Parietal lobe (tissue), 2 donors: ENCODE data around the gene CKS1B. TPM values are rescaled to one million over a fixed set of nuclear protein-coding genes. Genes with fewer than 3 reads are reported as not detected.

Experiments used
- small RNA-seq: library from RNA; depleted of rRNA; stranded (forward); fragments of <200 nt; gene quantifications from one replicate; pipeline ENCODE3, GENCODE V24; 2014; ENCODE audit warnings: low replicate concordance
- total RNA-seq: library from RNA; depleted of rRNA; stranded (reverse); fragments of >200 nt; gene quantifications from one replicate; pipeline ENCODE4 v1.2.3, GENCODE V29; 2014

Gene CKS1B
- 15.0 TPM for total RNA-seq

DNA sequence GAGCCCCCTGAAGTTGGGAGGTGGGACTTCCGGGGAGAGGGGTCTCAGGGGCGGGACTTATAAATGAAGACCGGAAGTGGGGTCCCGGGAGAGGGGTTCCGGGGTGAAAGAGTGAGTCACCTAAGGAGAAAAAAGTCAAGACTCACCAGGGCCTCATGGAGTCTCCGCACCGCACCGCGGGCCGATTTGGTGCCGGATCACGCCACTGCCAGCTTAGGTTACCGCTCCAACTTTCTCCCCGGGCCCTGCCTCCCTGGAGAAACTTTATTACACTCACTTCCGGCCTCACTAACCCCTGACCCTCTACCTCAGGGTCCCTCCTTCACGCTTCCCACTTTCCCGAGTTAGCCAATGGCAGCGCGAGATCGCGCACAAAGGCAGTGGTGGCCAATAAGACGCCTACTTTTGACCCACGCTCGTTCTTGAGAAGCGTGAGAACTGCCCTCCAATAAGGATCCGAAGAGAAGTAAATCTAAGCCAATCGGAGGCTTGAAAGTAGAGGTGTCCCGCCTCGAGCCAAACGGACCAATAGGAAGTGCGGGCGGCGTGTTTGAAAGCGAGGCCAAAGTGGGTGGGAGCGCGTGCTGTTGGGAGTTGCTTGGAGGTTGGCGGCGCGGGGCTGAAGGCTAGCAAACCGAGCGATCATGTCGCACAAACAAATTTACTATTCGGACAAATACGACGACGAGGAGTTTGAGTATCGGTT lies at the start of gene CKS1B:
CKS1B (plus strand) TSS at position 580 of the 706 bp plus-strand sequence; CDS start at position 645, 65 bp downstream.

DNA sequence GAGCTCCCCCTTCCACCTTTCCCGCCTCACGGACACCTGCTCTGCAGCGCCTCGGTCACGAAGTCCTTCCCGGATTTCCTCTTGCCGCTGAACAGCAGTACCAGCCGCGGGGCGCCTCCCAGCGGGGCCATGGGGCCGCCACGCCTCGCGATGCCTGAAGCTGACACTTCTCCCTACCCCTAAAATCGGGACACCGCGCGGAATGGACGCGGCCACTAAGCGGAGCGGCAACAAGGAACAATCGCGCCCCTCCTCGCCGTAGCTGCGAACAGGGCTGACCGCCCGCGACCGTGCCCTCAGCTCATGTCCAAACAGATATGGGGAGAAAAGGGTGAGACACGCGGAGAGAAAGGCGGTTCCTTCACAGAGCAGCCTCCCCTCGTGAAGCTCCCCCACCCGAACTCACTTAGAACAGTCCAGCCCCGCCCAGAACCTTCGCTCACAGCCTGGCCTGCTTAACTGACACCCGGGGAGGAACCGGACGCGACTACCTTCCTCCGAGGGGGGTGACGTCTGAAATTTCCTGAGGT lies 37.9 kb upstream of the CKS1B start, which contains the start of gene PMVK:
PMVK (minus strand) TSS at position 165 of the 530 bp plus-strand sequence; CDS start at position 131, 34 bp downstream.

DNA sequence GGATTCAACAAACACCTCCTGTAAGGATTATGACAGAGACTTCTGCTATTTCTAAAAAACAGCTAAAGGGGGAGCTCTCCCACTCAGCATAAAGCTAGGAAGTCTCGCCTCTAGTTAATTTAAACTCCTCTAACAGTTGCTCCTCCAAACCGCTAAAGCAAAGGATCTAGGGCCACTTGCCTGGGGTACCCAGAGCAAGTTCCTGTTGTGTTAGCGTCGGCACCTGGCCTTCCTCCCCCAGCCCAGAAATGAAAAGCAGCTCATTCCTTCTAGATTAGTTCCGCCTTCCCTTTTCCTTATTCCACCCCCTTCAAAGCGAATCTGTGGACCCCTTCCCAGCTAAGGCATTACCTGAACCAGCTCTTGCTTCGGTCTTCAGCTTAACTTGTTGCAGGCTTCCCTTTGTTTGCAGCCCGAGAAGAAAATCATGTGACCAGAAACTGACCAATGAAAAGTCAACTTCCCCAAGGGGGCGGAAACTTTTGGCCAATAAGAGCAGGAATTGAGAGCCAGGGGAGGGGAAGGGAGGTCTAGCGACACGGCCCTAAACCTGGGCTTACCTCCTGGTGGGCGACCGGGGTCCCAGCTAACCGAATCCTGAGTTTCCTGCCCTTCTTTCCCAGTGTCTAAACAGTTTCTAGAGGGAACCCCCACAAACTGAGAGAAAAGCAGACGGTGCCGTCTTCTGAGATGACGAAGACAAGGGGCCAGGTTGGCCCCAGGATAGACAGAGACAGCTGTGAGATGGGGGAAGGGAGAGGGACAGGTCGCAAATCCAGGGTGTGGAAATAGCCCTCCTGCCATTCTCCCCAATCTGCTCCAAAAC lies 18.6 kb upstream of the CKS1B start, which contains the start of gene PBXIP1:
PBXIP1 (minus strand) TSS at position 382 of the 826 bp plus-strand sequence. CDS start 2,378 bp downstream, outside the sequence.

DNA sequence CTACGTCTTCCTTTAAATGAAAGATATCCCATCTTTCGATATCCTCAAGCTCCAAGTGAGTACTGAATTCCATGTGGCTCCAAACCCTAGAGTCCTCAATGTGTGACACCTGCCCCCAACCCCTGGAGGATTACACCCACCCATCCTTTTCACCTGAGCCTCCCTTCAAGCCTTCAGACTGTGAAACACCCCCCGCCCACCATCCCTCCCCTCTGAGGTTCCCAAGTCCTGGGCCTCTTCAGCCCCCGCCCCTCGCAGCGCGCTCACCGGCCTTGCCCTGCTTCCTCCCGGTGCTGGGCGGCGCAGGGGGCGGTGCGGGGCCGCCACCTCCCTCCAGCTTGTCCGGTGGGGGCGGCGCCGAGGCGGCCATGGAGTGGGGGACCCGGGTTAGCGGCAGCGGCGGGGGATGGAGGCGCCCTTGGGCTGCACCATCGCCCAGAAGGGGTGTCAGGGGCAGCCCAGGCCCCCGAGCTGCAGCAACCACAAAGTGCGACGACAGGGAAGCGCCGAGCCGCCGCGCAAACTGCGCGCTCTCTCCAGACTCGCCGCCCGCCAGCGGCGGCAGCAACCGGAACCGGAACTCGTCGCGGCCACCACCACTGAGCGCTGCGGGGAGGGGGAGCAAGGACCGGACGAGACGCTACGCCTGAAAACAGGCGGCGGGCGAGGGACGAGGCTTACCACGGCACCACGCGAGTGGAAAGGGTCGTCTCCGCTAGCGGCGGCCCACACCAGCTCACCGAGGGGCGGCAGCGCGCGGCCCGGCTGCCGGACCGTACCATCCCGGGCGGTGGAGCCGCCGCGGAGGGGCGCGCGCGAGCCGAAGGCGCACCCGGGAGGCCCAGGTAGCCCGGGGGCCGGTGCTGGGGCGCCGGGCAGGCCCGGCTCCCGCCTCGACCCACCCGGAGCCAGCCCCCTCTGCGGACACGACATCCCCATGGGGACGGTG lies 13.0 kb upstream of the CKS1B start, which contains the start of gene PYGO2:
PYGO2 (minus strand) TSS at position 576 of the 949 bp plus-strand sequence; CDS start at position 370, 206 bp downstream.

DNA sequence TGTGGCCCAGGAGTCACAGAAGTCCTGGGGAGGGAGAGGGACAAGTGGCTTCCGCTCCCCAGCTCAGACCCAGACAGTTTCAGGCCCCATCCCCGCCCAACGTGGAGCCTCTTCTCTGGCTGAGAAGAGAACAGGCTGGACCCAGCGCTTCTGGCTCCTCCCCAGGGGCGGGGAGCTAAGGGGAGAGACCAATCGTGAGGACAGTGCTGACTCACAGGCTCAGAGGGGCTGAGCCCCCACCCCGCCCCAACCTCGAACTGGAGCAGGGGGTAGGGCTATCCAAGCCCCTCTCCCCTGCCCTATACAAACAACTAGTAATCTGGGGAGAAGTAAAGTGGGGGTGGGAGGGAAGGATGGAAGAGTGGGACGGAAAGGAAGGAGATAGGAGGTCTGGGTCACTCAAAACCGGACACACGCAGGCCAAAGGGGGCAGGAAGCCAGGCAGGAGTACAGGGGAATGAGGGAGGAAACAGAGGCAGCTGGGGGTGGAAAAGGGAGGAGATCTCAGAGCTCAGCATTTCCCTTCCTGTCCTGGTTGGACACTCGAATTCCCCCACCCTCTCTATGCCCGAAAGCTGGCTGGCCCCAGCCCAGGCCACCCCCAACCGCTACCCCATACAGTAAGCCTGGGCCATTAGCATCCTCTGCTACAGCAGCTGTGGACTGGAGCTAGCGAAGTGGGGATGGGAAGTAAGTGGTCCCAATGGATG lies 3.7 kb upstream of the CKS1B start, which contains the start of gene SHC1:
SHC1 (minus strand) TSS at position 117 of the 710 bp plus-strand sequence. CDS start 221 bp downstream, outside the sequence.

DNA sequence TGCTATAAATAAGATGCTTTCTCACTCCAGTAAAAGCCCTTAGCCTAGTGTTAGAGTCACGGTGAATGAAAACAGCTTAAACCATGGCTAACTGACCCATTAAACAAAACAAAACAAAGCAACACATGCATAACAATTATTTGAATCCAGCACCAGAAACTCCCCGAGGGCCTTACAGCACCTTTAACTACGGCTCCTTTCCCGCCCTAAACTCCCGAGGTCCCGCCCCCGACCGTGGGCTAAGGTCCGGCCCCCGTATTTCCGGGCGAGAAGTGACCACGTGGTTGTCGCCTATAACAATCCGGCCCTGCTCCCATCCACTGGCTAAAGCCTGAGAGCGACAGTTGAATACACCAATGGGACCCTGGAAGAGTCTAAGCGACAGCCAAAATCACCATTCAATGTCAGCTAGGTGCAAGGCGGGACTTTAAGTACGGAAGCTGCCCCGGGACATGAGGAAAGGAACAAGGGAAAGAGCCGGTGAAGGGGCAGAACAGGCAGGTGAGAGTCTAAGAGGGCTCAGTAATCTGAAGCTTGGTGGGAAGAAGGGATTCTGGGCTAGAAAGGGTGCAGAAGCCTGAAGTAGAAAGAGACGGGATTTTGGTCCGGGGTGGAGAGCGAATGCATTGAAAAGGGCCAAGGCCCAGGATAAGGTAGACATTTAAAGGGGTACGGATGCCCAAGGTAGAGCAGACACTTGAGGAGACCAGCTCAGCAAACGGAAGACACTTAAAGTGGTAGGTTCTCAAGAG lies 8.6 kb downstream of the CKS1B start, which contains the start of gene FLAD1:
FLAD1 (plus strand) TSS at position 448 of the 752 bp plus-strand sequence. CDS start 351 bp downstream, outside the sequence.

DNA sequence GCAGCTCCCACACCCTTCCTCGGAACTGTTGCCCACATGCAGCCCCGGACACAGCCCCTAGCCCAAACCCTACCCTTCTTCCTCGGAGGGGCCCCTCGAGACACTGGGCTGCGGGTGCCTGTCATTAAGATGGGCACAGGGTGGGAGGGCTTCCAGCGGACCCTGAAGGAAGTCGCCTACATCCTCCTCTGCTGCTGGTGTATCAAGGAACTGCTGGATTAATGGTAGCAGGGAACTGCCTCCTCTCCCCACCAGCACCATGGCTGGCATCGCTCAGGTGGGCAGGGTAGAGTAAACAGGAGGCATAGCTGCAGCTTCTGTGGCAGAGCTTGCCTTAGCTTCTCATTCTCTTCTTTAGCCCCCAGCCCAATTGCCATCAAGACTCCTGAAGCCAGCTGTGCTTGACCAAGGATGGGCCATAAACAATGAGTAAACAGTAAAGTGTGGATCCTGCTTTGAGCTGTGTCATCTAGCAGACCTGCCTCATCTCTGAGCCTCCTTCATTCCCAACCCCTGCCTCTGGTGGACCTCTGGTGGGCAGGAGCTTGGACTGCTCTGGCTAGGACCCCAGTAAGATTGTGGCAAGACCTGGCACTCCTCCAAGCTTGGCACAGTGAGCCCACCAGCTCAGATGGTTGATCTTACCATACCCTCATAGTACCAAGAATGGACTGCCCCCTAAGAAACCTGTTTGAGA lies 19.2 kb downstream of the CKS1B start, which contains the start of gene LENEP:
LENEP (plus strand) TSS at position 15 of the 697 bp plus-strand sequence; CDS start at position 37, 22 bp downstream.

DNA sequence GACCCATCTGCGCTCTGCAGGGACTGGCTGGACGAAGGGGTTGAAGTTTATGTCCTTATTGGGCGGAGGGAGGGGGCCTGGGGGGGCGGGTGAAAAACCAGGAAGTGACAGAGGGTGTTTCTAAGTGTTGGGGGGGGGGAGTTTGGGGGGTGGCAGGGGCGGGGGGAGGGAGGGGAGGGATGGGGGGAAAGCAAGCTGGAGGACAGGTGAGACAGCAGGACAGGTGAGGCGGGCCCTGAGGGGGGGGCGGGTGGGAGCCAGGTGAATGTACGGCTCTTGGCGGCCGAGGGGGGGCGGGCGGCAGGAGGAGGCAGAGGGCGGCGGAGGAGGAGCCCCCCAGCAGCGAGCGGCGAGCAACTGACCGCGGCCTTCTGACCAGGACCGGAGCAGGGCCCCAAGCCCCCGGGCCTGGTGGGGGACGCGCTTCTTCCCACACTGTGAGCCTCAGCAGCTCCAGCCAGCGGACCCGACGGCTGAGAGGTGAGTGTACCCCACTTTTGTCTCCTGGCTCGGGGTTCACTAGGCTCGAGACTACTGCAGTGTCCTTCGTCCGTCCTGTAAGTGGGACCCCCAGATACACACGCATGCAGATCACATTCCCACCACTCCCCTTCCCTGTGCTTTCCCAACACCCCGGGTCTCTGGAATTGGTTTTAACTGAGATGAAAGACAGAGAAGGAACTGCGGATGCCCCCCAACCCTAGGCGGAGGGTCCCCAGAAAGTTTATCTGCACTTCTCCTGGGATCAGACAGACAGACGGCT lies 28.2 kb downstream of the CKS1B start, which contains the start of gene ZBTB7B:
ZBTB7B (plus strand) TSS at position 339 of the 763 bp plus-strand sequence. CDS start 11,859 bp downstream, outside the sequence.

Small RNAs within 50 kb of the gene (small RNA-seq; reads per million reads assigned to genes)
- gene MIR4258 (not detected), gene RF00017 (not detected)

Other genes with a start within 250 kb of the CKS1B start
- 13.1 TPM for gene KCNN3, start 104.4 kb upstream of the CKS1B start, total RNA-seq
- gene PMVK, start 38.0 kb upstream of the CKS1B start, total RNA-seq: 15.0 TPM
- 20.0 TPM for gene PBXIP1, start 18.6 kb upstream of the CKS1B start, total RNA-seq
- gene PYGO2, start 12.9 kb upstream of the CKS1B start, total RNA-seq: 15.0 TPM
- 8.8 TPM for gene SHC1, start 3.9 kb upstream of the CKS1B start, total RNA-seq
- 23.8 TPM for gene FLAD1, start 8.7 kb downstream of the CKS1B start, total RNA-seq
- 2.5 TPM for gene LENEP, start 18.9 kb downstream of the CKS1B start, total RNA-seq
- 0.94 TPM for gene ZBTB7B, start 28.1 kb downstream of the CKS1B start, total RNA-seq
- gene DCST2, start 59.1 kb downstream of the CKS1B start, total RNA-seq: not detected
- not detected for gene DCST1, start 59.1 kb downstream of the CKS1B start, total RNA-seq
- gene ADAM15, start 76.6 kb downstream of the CKS1B start, total RNA-seq: 27.9 TPM
- 0.63 TPM for gene EFNA4, start 89.1 kb downstream of the CKS1B start, total RNA-seq
- gene EFNA3, start 104.2 kb downstream of the CKS1B start, total RNA-seq: 11.3 TPM
- gene EFNA1, start 153.2 kb downstream of the CKS1B start, total RNA-seq: 5.6 TPM
- gene SLC50A1, start 161.2 kb downstream of the CKS1B start, total RNA-seq: 7.5 TPM
- gene DPM3, start 165.8 kb downstream of the CKS1B start, total RNA-seq: 12.5 TPM
- gene KRTCAP2, start 198.6 kb downstream of the CKS1B start, total RNA-seq: 37.2 TPM
- 36.3 TPM for gene TRIM46, start 199.2 kb downstream of the CKS1B start, total RNA-seq
- gene THBS3, start 233.2 kb downstream of the CKS1B start, total RNA-seq: 17.2 TPM
- gene MTX1, start 234.0 kb downstream of the CKS1B start, total RNA-seq: 16.6 TPM